Naive thymus-derived CD8-positive, alpha-beta T cell (primary cell): Measurements from ENCODE around the gene CDK11B. TPM values are rescaled to one million over a fixed set of nuclear protein-coding genes. Genes with fewer than 3 reads are reported as not detected.
"Not testable (repeated sequence)": the region's sequence is repeated elsewhere in the genome, so short reads cannot be mapped to it uniquely, and the experiment has no call there.

Experiments used
- ATAC-seq, 2 donors: fragments of 150-1000 bp; cut with Tn5 transposase in 1 of 2; sonication (Bioruptor Pico), chemical (Tn5 transposase) in 1 of 2; 1 replicate in 1 of 2; 2 replicates in 1 of 2; pipeline ENCODE4 v1.10.0; 2021; ENCODE audit warnings: mild to moderate bottlenecking in 2 of 2, moderate library complexity in 2 of 2
- POLR2A ChIA-PET: fragments of 350-600 bp; sonication (Branson Sonifier 250); formaldehyde crosslinking; loops from one replicate; lab custom pipeline; 2021; ENCODE audit warnings: antibody characterized with exemption; lab: Charles Lee
- DNase-seq, 10 donors: peaks; one replicate each; pipeline versions ENCODE4 v3.0.0 to v3.0.0-alpha.2; 2020 to 2022
- H3K27ac Mint-ChIP-seq, 10 donors: one replicate each; pipeline ENCODE4 v1.8.0; 2020 to 2022; ENCODE audit warnings: mild to moderate bottlenecking in 10 of 10, mixed read lengths in 10 of 10, moderate library complexity in 4 of 10, inconsistent platforms in 1 of 10
- H3K27me3 Mint-ChIP-seq, 5 donors: one replicate each; pipeline ENCODE4 v1.8.0; 2021 to 2022; ENCODE audit warnings: mixed read lengths in 5 of 5
- H3K36me3 Mint-ChIP-seq, 3 donors: one replicate each; pipeline ENCODE4 v1.8.0; 2020 to 2022; ENCODE audit warnings: mixed read lengths in 3 of 3, mild to moderate bottlenecking in 2 of 3, inconsistent platforms in 1 of 3
- H3K4me1 Mint-ChIP-seq, 4 donors: one replicate each; pipeline ENCODE4 v1.8.0; 2021 to 2022; ENCODE audit warnings: mixed read lengths in 4 of 4
- H3K4me3 Mint-ChIP-seq, 10 donors: one replicate each; pipeline ENCODE4 v1.8.0; 2020 to 2022; ENCODE audit warnings: mild to moderate bottlenecking in 10 of 10, mixed read lengths in 10 of 10, moderate library complexity in 6 of 10, inconsistent platforms in 1 of 10
- H3K9me3 Mint-ChIP-seq, 9 donors: one replicate each; pipeline ENCODE4 v1.8.0; 2020 to 2022; ENCODE audit warnings: mixed read lengths in 9 of 9, mild to moderate bottlenecking in 3 of 9, inconsistent platforms in 1 of 9, moderate library complexity in 1 of 9
- polyA plus RNA-seq, 3 donors: library from polyadenylated mRNA; unstranded; fragments of 300-500 nt; fragmentation: Illumina TruSeq; gene quantifications; one replicate each; pipeline ENCODE4 v1.2.3, GENCODE V29; 2021
- total RNA-seq, 8 experiments: library from RNA in 2 of 8; stranded (reverse) in 2 of 8; gene quantifications; one replicate each; pipeline ENCODE4 v1.2.3 and lab custom pipeline; 2021 to 2026

CDK11B gene
- total and polyA plus RNA-seq, 5 experiments from 2014 or later = 11.8 to 44.3 (median 19.7) TPM

DNA sequence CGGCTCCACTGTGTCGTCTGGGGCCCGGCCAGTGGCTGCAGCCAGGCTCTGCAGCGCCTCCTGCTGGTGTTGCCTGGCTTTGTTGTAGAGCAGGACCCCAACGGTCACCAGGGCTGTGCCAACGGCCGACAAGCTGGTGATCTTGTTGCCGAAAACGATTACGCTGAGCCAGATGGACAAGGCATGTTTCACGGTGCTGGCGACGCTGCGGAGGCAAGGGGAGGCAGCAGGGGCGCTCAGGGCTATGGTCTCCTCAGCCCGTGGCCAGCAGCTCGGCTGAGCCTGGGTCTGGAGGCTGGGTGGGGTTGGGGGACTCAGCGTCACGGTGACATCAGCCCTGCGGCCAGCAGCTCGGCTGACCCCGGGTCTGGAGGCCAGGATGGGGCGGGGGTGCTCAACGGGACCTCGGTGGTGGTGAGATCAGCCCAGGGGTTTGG is 7.0 kb upstream of the CDK11B start:
- Mint-ChIP-seq H3K27ac (peak overlapping the region in 1 of 10 donors; percentile 20), H3K27me3 (no peaks in the 10 kb centered on the region), H3K4me3 (no peak overlapping the region), H3K9me3 (no peaks in the 10 kb centered on the region), H3K36me3 (peaks cover 0 to 49% (median 3%) of the 10 kb centered on the region in 3 donors), H3K4me1 (peaks cover 0 to 11% (median 5%) of the 10 kb centered on the region in 4 donors)
- peak in 7 of 10 donors; percentile 9 to 65 (median 25) for DNase-seq
- ATAC-seq = peak; percentile 46 to 56
- POLR2A ChIA-PET = interaction anchor here (0.5 to 0.9 kb wide), 3 partner anchors 14 to 154 kb away, joined by 3 to 5 read pairs (median 3); no protein-coding TSS in a partner anchor

DNA sequence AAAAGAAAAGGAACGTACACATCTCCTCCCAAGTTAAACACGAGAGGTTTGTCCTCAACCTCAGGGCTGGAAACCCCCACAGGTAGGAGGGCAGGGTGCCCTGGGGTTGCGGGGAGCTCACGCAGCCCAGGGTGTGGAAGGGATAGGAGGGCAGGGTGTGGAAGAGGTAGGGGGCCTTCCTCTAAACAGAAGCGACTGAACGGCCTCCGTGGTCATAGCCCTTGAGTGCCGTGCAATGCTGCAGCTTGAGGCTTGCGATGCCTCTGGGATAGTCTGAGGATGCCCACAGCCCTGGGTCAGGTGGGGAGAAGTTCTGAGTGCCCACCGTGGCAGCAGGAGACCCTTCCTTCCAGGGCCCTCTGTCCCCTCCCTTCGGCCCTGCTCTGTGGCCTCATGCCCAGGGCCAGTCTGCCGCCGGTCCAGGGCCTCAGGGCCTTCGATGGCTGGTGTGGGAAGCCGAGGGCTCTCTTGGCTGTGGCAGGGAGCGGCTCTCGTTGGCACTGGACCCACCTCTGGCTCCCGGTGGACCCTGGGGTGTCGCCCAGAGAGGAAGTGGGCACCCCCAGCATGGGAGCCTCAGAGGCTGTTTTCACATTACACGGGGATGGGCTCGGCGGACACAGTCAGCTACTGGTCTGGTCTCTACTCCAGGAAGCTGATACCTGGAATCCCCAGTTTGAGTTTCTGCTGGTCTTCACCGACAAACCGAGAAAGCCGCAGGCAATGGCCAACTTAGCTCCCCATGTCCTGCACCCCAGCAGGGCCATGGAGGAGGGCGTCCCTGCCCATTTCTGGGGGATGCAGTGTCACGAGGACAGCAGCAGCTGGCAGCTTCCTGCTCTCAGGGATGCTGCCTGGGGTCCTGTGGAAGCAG is 6.4 kb upstream of the CDK11B start:
- Mint-ChIP-seq H3K27ac (no peak overlapping the region), H3K9me3 (no peaks in the 10 kb centered on the region), H3K27me3 (no peaks in the 10 kb centered on the region), H3K4me1 (peaks cover 0 to 11% (median 5%) of the 10 kb centered on the region in 4 donors), H3K36me3 (peaks cover 0 to 44% (median 3%) of the 10 kb centered on the region in 3 donors), H3K4me3 (no peak overlapping the region)
- POLR2A ChIA-PET = interaction anchor here (0.6 to 0.9 kb wide), 3 partner anchors 64 to 269 kb away, joined by 3 read pairs; no protein-coding TSS in a partner anchor
- ATAC-seq (no peak), DNase-seq (no peak)

DNA sequence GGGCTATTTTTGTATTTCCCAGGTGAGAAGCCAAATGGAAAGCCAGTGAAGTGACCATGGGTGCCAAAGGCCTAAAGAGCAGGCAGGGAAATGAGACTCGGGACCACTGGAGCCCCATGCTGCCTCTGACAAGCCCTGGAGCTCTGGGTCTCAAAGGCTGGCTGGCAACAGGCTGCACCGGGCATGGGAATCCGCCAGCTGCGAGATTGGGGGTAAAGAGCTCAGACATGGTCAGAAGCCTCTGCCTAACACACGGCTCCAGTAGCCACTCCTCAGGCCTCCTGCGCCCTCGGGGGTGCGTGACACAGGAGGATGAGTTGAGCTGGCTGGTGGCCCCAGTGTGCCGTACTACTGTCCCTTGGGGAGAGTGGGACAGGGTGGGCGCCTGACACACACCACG is 5.5 kb upstream of the CDK11B start:
- ATAC-seq, DNase-seq, H3K27me3 Mint-ChIP-seq, H3K4me3 Mint-ChIP-seq, H3K9me3 Mint-ChIP-seq, H3K27ac Mint-ChIP-seq: not testable (repeated sequence)
- POLR2A ChIA-PET = interaction anchor here (0.6 kb wide), 1 partner anchor 268 kb away, joined by 3 read pairs; no protein-coding TSS in a partner anchor
- Mint-ChIP-seq H3K36me3 (peaks cover 0 to 36% (median 3%) of the 10 kb centered on the region in 3 donors), H3K4me1 (peaks cover 0 to 11% (median 5%) of the 10 kb centered on the region in 4 donors)

DNA sequence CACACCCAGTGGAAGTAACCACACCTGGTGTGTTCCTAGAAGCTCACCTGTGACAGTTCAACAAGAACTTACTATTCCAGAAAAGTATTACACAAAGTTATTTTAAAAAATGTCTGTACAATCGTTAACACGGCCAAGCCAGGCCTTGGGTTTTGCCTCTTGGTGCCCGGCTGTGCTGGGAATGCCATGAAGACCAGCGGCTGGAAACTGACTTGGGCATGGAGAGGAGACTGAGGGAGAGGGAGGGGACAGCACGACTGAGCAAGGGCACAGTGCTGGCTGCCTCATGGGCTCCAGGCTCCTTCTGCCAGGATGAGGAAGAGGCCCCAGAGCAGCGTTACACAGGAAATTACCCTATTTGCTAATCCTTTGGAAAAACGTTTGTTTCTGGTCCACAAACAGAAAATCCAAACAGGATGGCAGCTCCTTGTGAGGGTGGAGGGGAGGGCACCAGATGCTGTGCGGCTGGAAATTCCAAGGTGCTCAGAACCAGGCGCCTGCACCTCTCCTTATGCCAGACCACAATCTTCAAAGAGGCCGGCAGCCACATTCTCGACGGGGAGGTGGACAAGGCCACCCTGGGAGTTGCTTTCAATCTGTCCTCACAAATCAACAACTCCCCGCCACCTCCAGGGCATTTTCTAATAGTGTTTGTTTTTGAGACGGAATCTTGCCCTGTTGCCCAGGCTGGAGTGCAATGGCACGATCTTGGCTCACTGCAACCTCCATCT is 4.2 kb upstream of the CDK11B start:
- H3K27me3 Mint-ChIP-seq = not testable (repeated sequence)

DNA sequence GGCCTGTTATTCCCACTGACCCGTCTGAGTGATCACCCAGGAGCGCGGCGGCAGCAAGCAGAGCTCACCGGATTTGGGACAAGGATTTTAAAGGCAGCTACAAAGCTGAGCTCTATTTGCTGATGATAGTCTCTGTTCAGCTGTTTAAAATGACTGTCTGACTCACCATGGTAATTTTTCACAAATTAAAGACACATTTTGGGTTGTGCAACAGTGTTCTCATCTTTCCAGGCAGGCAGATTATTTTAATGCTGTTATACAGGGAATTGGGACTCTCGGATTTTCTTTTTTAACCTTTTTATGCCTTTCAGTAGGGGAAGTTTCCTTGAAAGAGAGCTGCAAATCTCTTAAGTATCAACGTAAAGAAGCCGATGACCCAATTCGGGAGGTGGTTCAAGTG is 3.6 kb upstream of the CDK11B start:
- H3K9me3 Mint-ChIP-seq, ATAC-seq, DNase-seq, H3K27ac Mint-ChIP-seq, H3K27me3 Mint-ChIP-seq, POLR2A ChIA-PET, H3K4me3 Mint-ChIP-seq: not testable (repeated sequence)
- Mint-ChIP-seq H3K36me3 (peaks cover 0 to 24% (median under 1%) of the 10 kb centered on the region in 3 donors), H3K4me1 (peaks cover 0 to 15% (median 5%) of the 10 kb centered on the region in 4 donors)

More for the DNA sequence above, 4.2 kb upstream of the CDK11B start:
- Mint-ChIP-seq H3K36me3 (peaks cover 0 to 30% (median 3%) of the 10 kb centered on the region in 3 donors), H3K4me1 (peaks cover 0 to 17% (median 7%) of the 10 kb centered on the region in 4 donors), H3K27ac (peak overlapping the region in 3 of 10 donors; percentile 13 to 69 (median 40)), H3K4me3 (peak overlapping the region in 1 of 10 donors; percentile 14)
- H3K9me3 Mint-ChIP-seq, DNase-seq, ATAC-seq, POLR2A ChIA-PET: not testable (repeated sequence)

DNA sequence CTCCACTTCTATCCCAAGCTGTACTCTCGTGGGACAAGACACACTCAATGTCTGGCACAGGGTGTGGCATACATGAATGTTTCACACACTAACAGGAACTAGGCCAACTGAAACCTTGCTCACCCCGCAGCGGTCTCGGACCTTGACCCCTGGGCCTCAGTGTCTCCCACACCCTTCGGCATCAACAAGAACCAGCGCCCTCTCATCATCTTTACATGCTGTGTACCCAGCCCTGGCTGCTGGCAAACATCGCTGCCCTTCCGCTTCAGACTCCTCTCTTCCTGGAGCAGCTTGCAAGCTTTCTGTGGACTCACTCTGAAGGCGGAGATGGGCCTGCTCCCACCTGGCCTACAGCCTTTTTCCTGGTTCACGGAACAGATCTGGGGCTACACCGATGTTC is 10.5 kb downstream of the CDK11B start:
- H3K4me3 Mint-ChIP-seq, ATAC-seq, DNase-seq, H3K4me1 Mint-ChIP-seq, POLR2A ChIA-PET, H3K27me3 Mint-ChIP-seq, H3K9me3 Mint-ChIP-seq: not testable (repeated sequence)
- peak overlapping the region in 4 of 10 donors; percentile 12 to 68 (median 42) for H3K27ac Mint-ChIP-seq
- H3K36me3 Mint-ChIP-seq = peaks cover 5 to 72% (median 16%) of the 10 kb centered on the region in 3 donors

DNA sequence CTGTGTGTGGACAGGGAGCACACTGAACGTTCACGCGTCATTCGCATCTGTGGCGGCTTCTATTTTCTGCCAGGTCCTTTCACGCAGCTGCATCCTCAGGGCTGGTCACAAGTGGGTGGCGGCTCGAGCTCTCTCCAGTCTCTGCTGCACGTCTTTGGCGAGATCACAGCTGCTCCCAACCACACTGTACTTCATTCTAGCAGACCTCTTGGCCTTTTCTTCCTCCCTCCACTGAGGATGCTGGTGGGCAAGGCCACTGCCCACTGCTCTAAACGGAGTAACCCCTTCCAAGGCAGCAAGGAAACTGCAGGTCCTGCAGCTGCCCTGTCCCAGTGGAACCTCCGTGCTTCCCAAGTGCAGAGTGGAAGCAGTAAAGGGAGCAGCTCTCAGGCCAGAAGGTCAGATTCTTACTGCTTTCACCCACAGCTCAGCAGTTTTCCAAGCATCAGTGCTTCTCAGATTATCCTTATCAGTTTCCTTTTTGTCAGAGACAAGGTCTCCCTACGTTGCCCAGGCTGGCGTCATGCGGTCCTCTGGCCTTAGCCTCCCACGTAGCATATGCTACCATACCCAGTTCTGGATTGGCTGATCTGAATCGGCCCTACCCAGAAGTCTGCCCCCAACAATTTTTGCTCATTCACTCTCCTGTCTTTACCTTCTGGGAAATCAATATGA is 11.1 kb downstream of the CDK11B start:
- Mint-ChIP-seq H3K27ac (peak overlapping the region in 4 of 10 donors; percentile 12 to 68 (median 42)), H3K36me3 (peaks cover 5 to 67% (median 16%) of the 10 kb centered on the region in 3 donors)
- H3K9me3 Mint-ChIP-seq, H3K27me3 Mint-ChIP-seq, H3K4me1 Mint-ChIP-seq, ATAC-seq, H3K4me3 Mint-ChIP-seq, POLR2A ChIA-PET, DNase-seq: not testable (repeated sequence)

DNA sequence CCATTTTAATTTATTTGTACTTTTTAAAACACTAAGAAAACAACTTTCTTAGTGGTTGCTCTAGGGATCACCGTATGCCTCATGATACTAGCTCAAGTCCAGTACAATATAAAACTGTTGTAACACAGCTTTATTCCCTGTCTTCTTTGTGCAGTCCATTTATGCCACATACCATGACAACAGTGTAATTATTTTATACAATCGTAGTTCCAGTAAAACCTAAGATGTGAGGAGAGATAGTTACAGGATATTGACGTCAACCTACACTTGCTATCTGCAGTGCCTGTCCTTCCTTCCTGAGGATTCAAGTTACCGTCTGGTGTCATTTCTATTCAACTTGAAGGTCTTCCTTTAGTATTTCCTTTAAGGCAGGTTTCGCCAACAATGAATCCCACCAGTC is 12.5 kb downstream of the CDK11B start:
- POLR2A ChIA-PET, H3K27me3 Mint-ChIP-seq, H3K27ac Mint-ChIP-seq, ATAC-seq, H3K4me3 Mint-ChIP-seq, DNase-seq, H3K4me1 Mint-ChIP-seq, H3K9me3 Mint-ChIP-seq: not testable (repeated sequence)
- H3K36me3 Mint-ChIP-seq = peaks cover 5 to 53% (median 10%) of the 10 kb centered on the region in 3 donors

DNA sequence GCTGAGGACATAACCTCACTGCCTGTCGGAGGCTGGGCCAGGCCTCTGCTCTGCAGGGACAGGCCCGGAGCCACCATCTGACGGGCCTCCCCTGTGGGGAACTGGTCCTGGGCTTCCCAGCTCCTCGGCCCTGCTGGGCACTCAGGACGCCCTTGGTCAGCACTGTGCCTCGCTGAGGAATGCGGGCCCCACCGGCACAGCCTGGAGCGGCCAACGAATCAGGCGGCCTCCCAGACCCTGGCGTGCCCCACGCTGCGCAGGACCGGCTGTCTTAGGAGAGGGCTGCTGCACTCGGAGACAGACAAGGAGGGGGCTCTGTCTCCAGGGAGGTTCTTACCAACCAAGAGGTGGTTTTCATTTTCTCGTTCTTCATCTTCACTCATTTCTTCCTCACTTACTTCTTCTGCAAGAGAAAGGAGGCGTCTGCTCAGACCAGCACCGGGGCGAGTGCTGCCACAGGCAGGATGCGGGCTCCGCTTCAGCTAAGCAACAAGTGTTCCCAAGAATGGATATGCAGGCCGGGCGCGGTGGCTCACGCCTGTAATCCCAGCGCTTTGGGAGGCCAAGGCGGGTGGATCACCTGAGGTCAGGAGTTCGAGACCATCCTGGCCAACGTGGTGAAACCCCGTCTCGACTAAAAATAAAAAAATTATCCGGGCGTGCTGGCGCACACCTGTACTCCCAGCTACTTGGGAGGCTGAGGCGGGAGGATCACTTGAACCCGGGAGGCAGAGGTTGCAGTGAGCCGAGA is 17.9 kb downstream of the CDK11B start:
- POLR2A ChIA-PET, ATAC-seq, H3K4me1 Mint-ChIP-seq, H3K27ac Mint-ChIP-seq, H3K9me3 Mint-ChIP-seq, DNase-seq, H3K4me3 Mint-ChIP-seq, H3K27me3 Mint-ChIP-seq: not testable (repeated sequence)
- peaks cover 0 to 24% (median 3%) of the 10 kb centered on the region in 3 donors for H3K36me3 Mint-ChIP-seq

DNA sequence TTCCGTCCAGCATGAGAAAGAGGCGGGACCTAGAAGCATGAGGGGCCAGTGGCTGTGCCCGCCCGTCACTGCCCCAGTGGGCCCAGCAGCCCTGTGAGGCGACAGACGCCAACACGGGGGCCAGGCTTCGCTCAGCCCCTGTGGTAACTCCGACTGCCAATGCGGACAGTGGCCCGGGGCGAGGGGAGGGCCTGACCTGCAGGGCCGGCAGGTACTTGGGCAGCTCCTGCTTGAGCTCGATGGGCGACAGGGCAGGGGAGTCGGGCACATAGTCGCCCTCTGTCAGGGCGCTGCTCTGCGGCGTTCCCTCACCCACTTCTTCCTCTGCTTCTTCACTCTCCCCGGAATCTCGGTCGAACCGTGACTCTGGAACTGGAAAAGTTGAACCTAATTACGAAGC is 18.7 kb downstream of the CDK11B start:
- ATAC-seq, POLR2A ChIA-PET, H3K27ac Mint-ChIP-seq: not testable (repeated sequence)

DNA sequence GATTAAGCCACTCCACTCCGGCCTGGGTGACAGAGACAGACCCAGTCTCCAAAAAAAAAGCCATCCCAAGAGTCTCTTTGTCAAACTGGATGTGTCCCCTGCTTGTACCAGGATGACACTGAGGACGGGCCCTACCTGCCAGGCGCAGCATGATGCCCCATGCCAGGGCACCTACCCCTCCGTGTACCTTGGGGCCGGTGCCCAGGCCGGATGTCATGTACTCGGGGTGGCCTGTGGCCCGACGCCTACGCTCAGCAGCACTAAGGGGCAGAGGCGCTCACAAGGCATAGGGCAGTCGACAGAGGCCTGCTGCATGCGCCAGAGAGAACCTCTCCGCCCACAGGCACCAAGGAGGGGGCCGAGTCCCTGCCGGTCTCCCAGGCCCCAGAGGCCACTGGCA is 19.4 kb downstream of the CDK11B start:
- ATAC-seq, H3K4me1 Mint-ChIP-seq, POLR2A ChIA-PET, H3K27ac Mint-ChIP-seq, H3K4me3 Mint-ChIP-seq, DNase-seq, H3K9me3 Mint-ChIP-seq, H3K27me3 Mint-ChIP-seq: not testable (repeated sequence)
- H3K36me3 Mint-ChIP-seq = peaks cover 0 to 20% (median 0%) of the 10 kb centered on the region in 3 donors

More for the DNA sequence above, 18.7 kb downstream of the CDK11B start:
- not testable (repeated sequence) for DNase-seq, H3K4me3 Mint-ChIP-seq, H3K9me3 Mint-ChIP-seq, H3K4me1 Mint-ChIP-seq, H3K27me3 Mint-ChIP-seq
- peaks cover 0 to 20% (median 0%) of the 10 kb centered on the region in 3 donors for H3K36me3 Mint-ChIP-seq
